PFSK-1 (cell line): ENCODE results near the gene NPAS2.

ENCODE experiments used
- POLR2AphosphoS5 ChIP-seq: IDR thresholded peaks from 2 replicates; pipeline ENCODE4 v1.6.1; 2012; ENCODE audit warnings: low read depth, mild to moderate bottlenecking, control low read depth, low read length, moderate library complexity
- SIN3A ChIP-seq: IDR thresholded peaks from 2 replicates; pipeline ENCODE4 v1.6.1; 2012; ENCODE audit warnings: mild to moderate bottlenecking, low read length, moderate library complexity, borderline replicate concordance; ENCODE audit not compliant: insufficient read depth

- TF ChIP-seq POLR2AphosphoS5: no peak
- TF ChIP-seq SIN3A: no peak
Observed at GRCh38 chr2:100982431-100982861, 162.5 kb downstream of the NPAS2 start.
